ENCODE results near the gene FKBP4.

DNA sequence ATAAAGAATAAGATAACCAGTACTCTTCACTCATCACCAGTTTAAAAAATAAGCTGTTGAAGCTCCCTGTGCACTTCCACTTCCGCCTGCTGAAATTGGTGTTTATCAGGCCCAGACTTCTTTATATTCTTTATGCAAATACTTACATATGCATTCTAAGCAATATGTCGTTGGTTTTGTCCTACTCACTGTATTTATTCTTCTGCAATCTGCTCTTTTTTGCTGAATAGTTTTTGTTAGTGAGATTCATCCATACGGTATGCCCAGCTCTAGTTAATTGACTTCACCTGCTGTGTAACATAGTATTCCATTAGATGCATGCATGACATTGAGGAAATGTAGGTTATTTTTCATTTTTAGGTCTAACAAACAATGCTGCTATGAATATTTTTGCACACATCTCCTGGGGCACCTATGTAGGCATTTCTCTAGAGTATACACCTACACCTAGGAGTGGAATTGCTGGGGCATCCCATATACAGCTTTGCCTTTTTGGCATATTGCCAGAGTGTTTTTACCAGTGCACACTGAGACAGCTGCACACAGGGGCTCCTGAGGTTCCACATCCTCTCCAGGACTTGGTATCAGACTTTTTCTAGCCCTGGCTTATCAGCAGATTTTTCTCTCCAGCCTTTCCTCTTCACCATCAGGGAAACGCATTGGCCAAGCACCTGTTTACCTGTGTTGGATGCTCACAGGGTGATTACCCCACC, 41.1 kb downstream of the FKBP4 start:
- TF ChIP-seq EP300 (IDR thresholded peaks at IDR 0.05) (no peak), POLR2AphosphoS5 (IDR thresholded peaks at IDR 0.05) (no peak), POLR2A (IDR thresholded peaks at IDR 0.05; ENCODE audit: low read depth) (no peak)
- TF ChIP-seq, protein P1, sequence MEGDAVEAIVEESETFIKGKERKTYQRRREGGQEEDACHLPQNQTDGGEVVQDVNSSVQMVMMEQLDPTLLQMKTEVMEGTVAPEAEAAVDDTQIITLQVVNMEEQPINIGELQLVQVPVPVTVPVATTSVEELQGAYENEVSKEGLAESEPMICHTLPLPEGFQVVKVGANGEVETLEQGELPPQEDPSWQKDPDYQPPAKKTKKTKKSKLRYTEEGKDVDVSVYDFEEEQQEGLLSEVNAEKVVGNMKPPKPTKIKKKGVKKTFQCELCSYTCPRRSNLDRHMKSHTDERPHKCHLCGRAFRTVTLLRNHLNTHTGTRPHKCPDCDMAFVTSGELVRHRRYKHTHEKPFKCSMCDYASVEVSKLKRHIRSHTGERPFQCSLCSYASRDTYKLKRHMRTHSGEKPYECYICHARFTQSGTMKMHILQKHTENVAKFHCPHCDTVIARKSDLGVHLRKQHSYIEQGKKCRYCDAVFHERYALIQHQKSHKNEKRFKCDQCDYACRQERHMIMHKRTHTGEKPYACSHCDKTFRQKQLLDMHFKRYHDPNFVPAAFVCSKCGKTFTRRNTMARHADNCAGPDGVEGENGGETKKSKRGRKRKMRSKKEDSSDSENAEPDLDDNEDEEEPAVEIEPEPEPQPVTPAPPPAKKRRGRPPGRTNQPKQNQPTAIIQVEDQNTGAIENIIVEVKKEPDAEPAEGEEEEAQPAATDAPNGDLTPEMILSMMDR (IDR thresholded peaks at IDR 0.05) = no peak
